Islet of Langerhans (tissue), 1 donor: ENCODE data around the gene SUMO2.

Experiments
- FAIRE-seq: peaks from one replicate; lab custom pipeline; 2011; peaks lifted over from hg19 to GRCh38; lab: Jason Lieb, UNC

SUMO2 gene

GRCh38 chr17:75118307-75118706 is 64.5 kb downstream of the SUMO2 start:
- no peak for FAIRE-seq

GRCh38 chr17:75116737-75117136 is 66.0 kb downstream of the SUMO2 start:
- no peak for FAIRE-seq
